CD14-positive monocyte (primary cell): ENCODE data around the gene NSFL1C. TPM values are rescaled to one million over a fixed set of nuclear protein-coding genes. Genes with fewer than 3 reads are reported as not detected.

Experiments
- DNase-seq, 3 donors: peaks; one replicate each; pipeline ENCODE4 v3.0.0-alpha.2; 2011 to 2022
- H2AFZ ChIP-seq: 2 replicates; pipeline ENCODE4 v1.6.0; 2012; ENCODE audit warnings: mild to moderate bottlenecking, low read depth, low read length, inconsistent platforms; ENCODE audit not compliant: insufficient read depth, poor library complexity, severe bottlenecking
- H3K27ac ChIP-seq, 2 donors: 1 replicate in 1 of 2; 2 replicates in 1 of 2; pipeline ENCODE4 v1.5.1; 2012 to 2013; ENCODE audit warnings: low read length in 2 of 2, control low read depth in 1 of 2, inconsistent platforms in 1 of 2, low read depth in 1 of 2, mild to moderate bottlenecking in 1 of 2
- H3K27me3 ChIP-seq, 2 donors: one replicate each; pipeline versions ENCODE4 v1.6.0 to v1.6.1; 2011 to 2013; ENCODE audit warnings: low read length in 2 of 2; ENCODE audit not compliant: control insufficient read depth in 2 of 2, insufficient read depth in 2 of 2
- H3K36me3 ChIP-seq, 2 donors: replicated peaks in 1 of 2; 1 replicate in 1 of 2; 2 replicates in 1 of 2; pipeline versions ENCODE4 v1.5.1 to v1.6.1; 2012 to 2013; ENCODE audit warnings: low read length in 2 of 2, control low read depth in 1 of 2, inconsistent platforms in 1 of 2, mild to moderate bottlenecking in 1 of 2; ENCODE audit not compliant: insufficient read depth in 2 of 2, control insufficient read depth in 1 of 2
- H3K4me1 ChIP-seq, 2 donors: 1 replicate in 1 of 2; 2 replicates in 1 of 2; pipeline versions ENCODE4 v1.5.1 to v1.6.1; 2012 to 2013; ENCODE audit warnings: low read length in 2 of 2, control low read depth in 1 of 2, inconsistent platforms in 1 of 2, mild to moderate bottlenecking in 1 of 2, moderate library complexity in 1 of 2; ENCODE audit not compliant: insufficient read depth in 2 of 2, control insufficient read depth in 1 of 2
- H3K4me2 ChIP-seq: replicated peaks from 2 replicates; pipeline ENCODE3; 2012; ENCODE audit warnings: low read length, moderate library complexity, mild to moderate bottlenecking; ENCODE audit not compliant: poor library complexity, severe bottlenecking; ENCODE audit errors: extremely low read depth
- H3K4me3 ChIP-seq, 3 experiments: fragments of 200-600 bp in 1 of 3; sonication (generic) in 1 of 3; replicated peaks in 1 of 3; 1 replicate in 2 of 3; 2 replicates in 1 of 3; pipeline ENCODE4 v1.5.1; 2011 to 2013; ENCODE audit warnings: low read length in 3 of 3, mild to moderate bottlenecking in 3 of 3, control low read depth in 2 of 3, low read depth in 2 of 3, inconsistent platforms in 1 of 3, moderate library complexity in 1 of 3
- H3K79me2 ChIP-seq: 2 replicates; pipeline ENCODE4 v1.6.0; 2012; ENCODE audit warnings: mild to moderate bottlenecking, control low read depth, inconsistent platforms, low read length, moderate library complexity; ENCODE audit not compliant: insufficient read depth
- H3K9ac ChIP-seq: 2 replicates; pipeline ENCODE4 v1.6.0; 2017; ENCODE audit warnings: low read length, mild to moderate bottlenecking; ENCODE audit not compliant: insufficient read depth, poor library complexity, severe bottlenecking
- H3K9me3 ChIP-seq, 2 donors: replicated peaks in 1 of 2; 1 replicate in 1 of 2; 2 replicates in 1 of 2; pipeline versions ENCODE4 v1.5.1 to v1.6.1; 2012 to 2013; ENCODE audit warnings: low read length in 2 of 2, control low read depth in 1 of 2; ENCODE audit not compliant: control insufficient read depth in 1 of 2, insufficient read depth in 1 of 2
- H4K20me1 ChIP-seq: 2 replicates; pipeline ENCODE4 v1.6.0; 2012; ENCODE audit warnings: mild to moderate bottlenecking, low read length, control low read depth, moderate library complexity; ENCODE audit not compliant: insufficient read depth
- H3K27ac Mint-ChIP-seq, 7 donors: one replicate each; pipeline ENCODE4 v1.8.0; 2020; ENCODE audit warnings: mild to moderate bottlenecking in 7 of 7, mixed read lengths in 7 of 7, moderate library complexity in 6 of 7, inconsistent platforms in 2 of 7
- H3K27me3 Mint-ChIP-seq, 3 donors: one replicate each; pipeline ENCODE4 v1.8.0; 2021 to 2022; ENCODE audit warnings: low read depth in 3 of 3, mild to moderate bottlenecking in 3 of 3, mixed read lengths in 3 of 3, moderate library complexity in 3 of 3, inconsistent platforms in 1 of 3
- H3K36me3 Mint-ChIP-seq, 2 donors: one replicate each; pipeline ENCODE4 v1.8.0; 2020; ENCODE audit warnings: mixed read lengths in 2 of 2, inconsistent platforms in 1 of 2, mild to moderate bottlenecking in 1 of 2
- H3K4me1 Mint-ChIP-seq: one replicate; pipeline ENCODE4 v1.8.0; 2020; ENCODE audit warnings: mild to moderate bottlenecking, mixed read lengths
- H3K4me3 Mint-ChIP-seq, 2 donors: one replicate each; pipeline ENCODE4 v1.8.0; 2020; ENCODE audit warnings: mild to moderate bottlenecking in 2 of 2, mixed read lengths in 2 of 2, moderate library complexity in 1 of 2
- H3K9me3 Mint-ChIP-seq, 7 donors: one replicate each; pipeline ENCODE4 v1.8.0; 2020 to 2022; ENCODE audit warnings: mixed read lengths in 7 of 7, mild to moderate bottlenecking in 6 of 7, moderate library complexity in 6 of 7, inconsistent platforms in 2 of 7
- CTCF ChIP-seq: fragments of 200-600 bp; IDR thresholded peaks from one replicate; pipeline ENCODE4 v1.8.0; 2022; ENCODE audit warnings: antibody characterized with exemption, mild to moderate bottlenecking
- WGBS: methylation state at CpG from one replicate; pipeline ENCODE4 v1.1.5; 2013; ENCODE audit warnings: missing lambda C conversion rate; ENCODE audit not compliant: insufficient coverage; 5-methylcytosine and 5-hydroxymethylcytosine counted together
- intact Hi-C, 2 donors: fragments of 100-400 bp; cut with micrococcal nuclease; formaldehyde crosslinking; loops; one replicate each; pipeline versions ENCODE4 v1.15.0 to v1.15.1; 2023
- polyA plus RNA-seq, 3 donors: library from polyadenylated mRNA; depleted of rRNA in 1 of 3; unstranded in 2 of 3; stranded (reverse) in 1 of 3; fragments of 300-500 nt in 2 of 3; fragments of >200 nt in 1 of 3; fragmentation: Illumina TruSeq in 2 of 3; gene quantifications; 1 replicate in 2 of 3; 2 replicates in 1 of 3; pipeline ENCODE4 v1.2.3, GENCODE V29; 2012 to 2021

NSFL1C gene
- polyA plus RNA-seq, 3 donors, result 52.8 to 80.8 (median 56.8) TPM

- H3K4me2 ChIP-seq, result no peak overlapping the region
- peaks cover 28 to 34% of the 10 kb centered on the region in 2 donors for H3K36me3 ChIP-seq
- peak; percentile 69 to 84 (median 72) for DNase-seq
- Mint-ChIP-seq H3K9me3 (no peaks in the 10 kb centered on the region), H3K27me3 (peaks cover 0 to 10% (median 8%) of the 10 kb centered on the region in 3 donors), H3K4me1 (peaks cover 32% of the 10 kb centered on the region), H3K4me3 (no peak overlapping the region), H3K27ac (peak overlapping the region in 4 of 7 donors; percentile 15 to 77 (median 40)), H3K36me3 (peaks cover 34 to 48% of the 10 kb centered on the region in 2 donors)
- no peak overlapping the region for H3K9ac ChIP-seq
- peaks cover 57% of the 10 kb centered on the region for H4K20me1 ChIP-seq
- no peak overlapping the region for H3K27ac ChIP-seq
- no peaks in the 10 kb centered on the region for H3K9me3 ChIP-seq
- 26% methylated on average over 4 of the region's 5 CpGs for WGBS
- no peak overlapping the region for H3K4me3 ChIP-seq
- no peaks in the 10 kb centered on the region for H3K79me2 ChIP-seq
- TF ChIP-seq CTCF, result peak; percentile 87
- no peak overlapping the region for H2AFZ ChIP-seq
- H3K4me1 ChIP-seq, result peaks cover 21% of the 10 kb centered on the region in 2 donors
- intact Hi-C loops, result loop anchor here (2.0 to 5.0 kb wide), 4 partner anchors 45 to 125 kb away; partner anchors contain the start of gene FKBP1A (in 1 of the 2)
- peaks cover 2 to 6% of the 10 kb centered on the region in 2 donors for H3K27me3 ChIP-seq
Measured at GRCh38 chr20:1437235-1437904, 29.3 kb downstream of the NSFL1C start.

DNA sequence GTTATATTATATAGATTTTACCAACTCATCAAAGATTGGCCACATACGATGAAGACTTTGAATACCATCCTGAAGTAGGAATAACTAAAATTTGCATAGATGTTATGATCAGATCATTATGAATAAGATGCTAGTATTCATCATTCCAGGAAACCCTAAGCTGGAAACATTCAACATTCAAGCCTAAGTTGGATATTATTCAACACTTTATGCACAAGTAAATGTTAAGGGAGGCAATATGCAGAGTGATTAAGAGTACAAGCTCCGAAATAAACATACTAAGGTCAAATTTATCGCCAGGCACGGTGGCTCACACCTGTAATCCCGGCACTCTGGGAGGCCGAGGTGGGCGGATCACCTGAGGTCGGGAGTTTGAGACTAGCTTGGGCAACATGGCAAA, 30.4 kb downstream of the NSFL1C start:
- peaks cover 16 to 23% of the 10 kb centered on the region in 2 donors for H3K36me3 ChIP-seq
- WGBS, result 95% methylated on average over 3 of the region's 8 CpGs
- intact Hi-C loops, result loop anchor here (2.0 to 5.0 kb wide), 4 partner anchors 44 to 124 kb away; partner anchors contain the start of gene FKBP1A (in 1 of the 2)
- H3K27me3 Mint-ChIP-seq, result peaks cover 0 to 17% (median 15%) of the 10 kb centered on the region in 3 donors
- no peak overlapping the region for H3K27ac ChIP-seq
- H3K9me3 ChIP-seq, result no peaks in the 10 kb centered on the region
- H3K4me3 ChIP-seq, result no peak overlapping the region
- H3K79me2 ChIP-seq, result no peaks in the 10 kb centered on the region
- no peak overlapping the region for H3K9ac ChIP-seq
- no peak overlapping the region for H3K27ac Mint-ChIP-seq
- peaks cover 32% of the 10 kb centered on the region for H3K4me1 Mint-ChIP-seq
- H4K20me1 ChIP-seq, result peaks cover 46% of the 10 kb centered on the region
- DNase-seq, result no peak
- H3K4me1 ChIP-seq, result peaks cover 21% of the 10 kb centered on the region in 2 donors
- H2AFZ ChIP-seq, result no peak overlapping the region
- peaks cover 23 to 38% of the 10 kb centered on the region in 2 donors for H3K36me3 Mint-ChIP-seq
- no peak overlapping the region for H3K4me3 Mint-ChIP-seq
- H3K4me2 ChIP-seq, result no peak overlapping the region
- H3K27me3 ChIP-seq, result peaks cover 7 to 15% of the 10 kb centered on the region in 2 donors
- TF ChIP-seq CTCF, result no peak
- no peaks in the 10 kb centered on the region for H3K9me3 Mint-ChIP-seq
